Measurements from ENCODE around the gene COX19.

COX19 gene

GRCh38 chr7:997404-998395 lies 22.4 kb upstream of the COX19 start:
- Histone ChIP-seq H3K36me3 (ENCODE audit: insufficient read depth, low read length) (no peaks in the 10 kb centered on the region), H3K9ac (ENCODE audit: insufficient read length) (no peak overlapping the region), H3K9me3 (ENCODE audit: low read depth, low read length) (no peaks in the 10 kb centered on the region), H3K4me3 (no peak overlapping the region), H3K27ac (0 out of 2 replicates have a peak overlapping the region, but pooled peaks have one; percentile 19)
- no peak for DNase-seq (ENCODE audit: low read depth, low spot score)
- TF ChIP-seq FOXP2 (optimal IDR thresholded peaks at IDR 0.05; ENCODE audit: control extremely low read depth, extremely low read length, insufficient read depth) (no peak), POLR2AphosphoS5 (IDR thresholded peaks at IDR 0.05; ENCODE audit: borderline replicate concordance, low read depth, low read length) (no peak), EZH2 (IDR thresholded peaks at IDR 0.05) (no peak)

DNA sequence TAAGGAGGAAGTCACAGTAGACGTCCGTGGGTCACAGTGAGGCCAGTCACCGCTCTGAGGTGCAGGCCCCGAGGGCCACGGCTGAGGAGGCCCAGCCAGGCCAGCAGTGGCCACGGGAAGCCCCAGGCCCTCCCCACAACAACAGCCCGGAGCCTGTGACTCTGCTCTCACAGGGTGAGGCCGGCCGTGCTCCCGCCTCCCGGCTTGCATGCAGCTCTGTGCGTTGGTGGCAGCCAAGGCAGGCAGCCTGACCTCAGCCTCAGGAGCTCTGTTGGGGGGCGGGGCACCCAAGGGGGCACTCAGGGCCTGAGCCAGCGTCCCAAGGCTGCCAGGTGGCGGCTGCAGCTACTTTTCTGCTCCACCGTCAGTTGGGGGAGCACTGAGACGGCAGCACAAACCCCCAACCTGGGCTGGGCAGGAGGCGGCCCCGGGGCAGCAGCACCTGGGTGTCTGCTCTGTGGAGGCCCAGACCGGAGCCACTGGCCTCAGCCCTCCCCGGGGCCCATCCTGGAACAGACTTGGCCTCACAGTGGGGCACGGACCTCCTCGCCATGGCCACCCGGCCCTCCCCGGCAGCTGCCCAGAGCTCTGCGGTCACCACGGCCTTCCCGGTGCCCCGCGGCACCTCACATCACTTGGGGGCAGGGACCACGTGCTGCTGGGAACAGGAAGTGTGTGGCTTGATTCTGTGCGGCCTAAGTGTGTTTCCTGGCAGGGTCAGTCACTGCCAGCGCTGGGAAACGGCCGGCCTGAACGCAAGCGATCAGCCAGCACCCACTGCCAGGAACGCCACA lies 20.9 kb upstream of the COX19 start:
- no peak overlapping the region for H3K9ac ChIP-seq (ENCODE audit: insufficient read length)
- no peak for TF ChIP-seq POLR2AphosphoS5 (IDR thresholded peaks at IDR 0.05; ENCODE audit: borderline replicate concordance, low read depth, low read length)
- no peak for TF ChIP-seq EZH2 (IDR thresholded peaks at IDR 0.05)
- no peak for TF ChIP-seq FOXP2 (optimal IDR thresholded peaks at IDR 0.05; ENCODE audit: control extremely low read depth, extremely low read length, insufficient read depth)
- H3K27ac ChIP-seq, result no peak overlapping the region
- H3K4me3 ChIP-seq, result no peak overlapping the region
- DNase-seq (ENCODE audit: low read depth, low spot score), result no peak
- H3K36me3 ChIP-seq (ENCODE audit: insufficient read depth, low read length), result no peaks in the 10 kb centered on the region
- no peaks in the 10 kb centered on the region for H3K9me3 ChIP-seq (ENCODE audit: low read depth, low read length)

DNA sequence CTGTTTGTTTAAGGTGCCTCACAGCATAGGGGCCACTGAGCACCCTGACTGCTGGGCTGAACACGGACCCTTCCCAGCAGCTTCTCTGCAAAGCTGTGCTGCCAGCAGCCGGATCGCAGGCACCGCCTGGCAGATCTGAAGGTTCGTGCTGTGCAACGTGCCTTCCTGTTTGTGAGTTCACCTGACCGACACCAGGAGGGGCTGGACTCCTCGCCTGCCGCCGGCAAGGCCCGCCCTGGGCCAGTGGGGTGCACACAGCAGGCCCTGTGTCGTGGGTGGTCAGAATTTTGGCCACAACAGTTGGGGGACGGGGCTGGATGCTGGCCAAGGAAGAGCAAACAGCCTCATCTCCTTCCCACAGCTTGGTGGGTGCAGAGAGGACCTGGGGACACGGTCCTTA lies 20.2 kb upstream of the COX19 start:
- no peak for TF ChIP-seq EZH2 (IDR thresholded peaks at IDR 0.05)
- TF ChIP-seq POLR2AphosphoS5 (IDR thresholded peaks at IDR 0.05; ENCODE audit: borderline replicate concordance, low read depth, low read length), result no peak
- no peak for TF ChIP-seq FOXP2 (optimal IDR thresholded peaks at IDR 0.05; ENCODE audit: control extremely low read depth, extremely low read length, insufficient read depth)
- no peaks in the 10 kb centered on the region for H3K9me3 ChIP-seq (ENCODE audit: low read depth, low read length)
- no peak for DNase-seq (ENCODE audit: low read depth, low spot score)
- no peak overlapping the region for H3K4me3 ChIP-seq
- no peak overlapping the region for H3K9ac ChIP-seq (ENCODE audit: insufficient read length)
- H3K27ac ChIP-seq, result no peak overlapping the region
- no peaks in the 10 kb centered on the region for H3K36me3 ChIP-seq (ENCODE audit: insufficient read depth, low read length)

- no peaks in the 10 kb centered on the region for H3K36me3 ChIP-seq (ENCODE audit: insufficient read depth, low read length)
- no peak for DNase-seq (ENCODE audit: low read depth, low spot score)
- TF ChIP-seq EZH2 (IDR thresholded peaks at IDR 0.05), result no peak
- no peak for TF ChIP-seq FOXP2 (optimal IDR thresholded peaks at IDR 0.05; ENCODE audit: control extremely low read depth, extremely low read length, insufficient read depth)
- TF ChIP-seq POLR2AphosphoS5 (IDR thresholded peaks at IDR 0.05; ENCODE audit: borderline replicate concordance, low read depth, low read length), result no peak
- no peak overlapping the region for H3K4me3 ChIP-seq
- H3K27ac ChIP-seq, result no peak overlapping the region
- H3K9me3 ChIP-seq (ENCODE audit: low read depth, low read length), result no peaks in the 10 kb centered on the region
- H3K9ac ChIP-seq (ENCODE audit: insufficient read length), result no peak overlapping the region
These were observed 19.4 kb upstream of the COX19 start for GRCh38 chr7:994592-995308.

DNA sequence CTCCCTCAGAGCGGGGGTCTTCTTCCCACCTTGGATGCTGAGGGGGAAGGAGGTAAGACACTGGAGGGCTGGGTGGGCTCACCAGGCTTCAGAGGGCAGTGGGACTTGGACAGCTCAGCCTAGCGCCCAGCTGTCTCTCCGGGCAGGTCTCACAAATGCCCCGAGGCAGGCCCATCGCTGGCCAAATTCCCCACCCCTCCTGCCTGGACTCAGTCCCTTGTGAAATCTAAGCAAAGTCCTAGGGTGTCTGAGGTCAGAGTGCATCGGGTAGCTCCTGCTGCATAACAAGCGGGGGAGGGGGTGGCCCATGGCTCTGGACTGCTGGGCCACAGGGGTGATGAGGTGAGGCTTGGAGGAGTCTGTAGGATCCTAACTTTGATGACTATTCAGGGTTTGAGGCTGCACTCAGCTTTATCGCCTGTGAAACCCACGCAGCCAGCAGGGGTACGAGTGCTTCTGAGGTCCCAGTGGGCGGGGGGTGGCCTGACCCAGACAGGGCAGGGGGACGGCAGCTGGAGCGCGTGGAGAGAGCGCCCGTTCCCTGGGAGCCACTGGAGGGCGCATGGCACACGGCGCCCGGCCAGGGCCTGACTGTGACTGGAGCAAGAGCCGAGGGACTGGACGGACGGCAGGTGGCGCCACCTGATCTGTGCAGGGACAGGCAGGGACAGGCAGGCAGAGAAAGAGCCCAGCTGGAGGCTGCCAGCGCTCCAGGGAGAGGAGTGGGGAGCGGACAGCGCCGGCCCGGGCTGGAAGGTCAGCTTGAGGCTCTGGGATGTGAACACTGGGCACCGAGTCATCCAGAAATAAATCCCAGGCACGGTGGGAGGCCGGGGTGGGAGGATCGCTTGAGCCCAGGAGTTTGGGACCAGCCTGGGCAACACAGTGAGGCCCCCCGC lies 17.6 kb upstream of the COX19 start:
- no peak for DNase-seq (ENCODE audit: low read depth, low spot score)
- H3K36me3 ChIP-seq (ENCODE audit: insufficient read depth, low read length), result no peaks in the 10 kb centered on the region
- TF ChIP-seq POLR2AphosphoS5 (IDR thresholded peaks at IDR 0.05; ENCODE audit: borderline replicate concordance, low read depth, low read length) (no peak), EZH2 (IDR thresholded peaks at IDR 0.05) (no peak), FOXP2 (optimal IDR thresholded peaks at IDR 0.05; ENCODE audit: control extremely low read depth, extremely low read length, insufficient read depth) (no peak)
- H3K9me3 ChIP-seq (ENCODE audit: low read depth, low read length), result no peaks in the 10 kb centered on the region
- no peak overlapping the region for H3K9ac ChIP-seq (ENCODE audit: insufficient read length)
- no peak overlapping the region for H3K27ac ChIP-seq
- H3K4me3 ChIP-seq, result no peak overlapping the region

DNA sequence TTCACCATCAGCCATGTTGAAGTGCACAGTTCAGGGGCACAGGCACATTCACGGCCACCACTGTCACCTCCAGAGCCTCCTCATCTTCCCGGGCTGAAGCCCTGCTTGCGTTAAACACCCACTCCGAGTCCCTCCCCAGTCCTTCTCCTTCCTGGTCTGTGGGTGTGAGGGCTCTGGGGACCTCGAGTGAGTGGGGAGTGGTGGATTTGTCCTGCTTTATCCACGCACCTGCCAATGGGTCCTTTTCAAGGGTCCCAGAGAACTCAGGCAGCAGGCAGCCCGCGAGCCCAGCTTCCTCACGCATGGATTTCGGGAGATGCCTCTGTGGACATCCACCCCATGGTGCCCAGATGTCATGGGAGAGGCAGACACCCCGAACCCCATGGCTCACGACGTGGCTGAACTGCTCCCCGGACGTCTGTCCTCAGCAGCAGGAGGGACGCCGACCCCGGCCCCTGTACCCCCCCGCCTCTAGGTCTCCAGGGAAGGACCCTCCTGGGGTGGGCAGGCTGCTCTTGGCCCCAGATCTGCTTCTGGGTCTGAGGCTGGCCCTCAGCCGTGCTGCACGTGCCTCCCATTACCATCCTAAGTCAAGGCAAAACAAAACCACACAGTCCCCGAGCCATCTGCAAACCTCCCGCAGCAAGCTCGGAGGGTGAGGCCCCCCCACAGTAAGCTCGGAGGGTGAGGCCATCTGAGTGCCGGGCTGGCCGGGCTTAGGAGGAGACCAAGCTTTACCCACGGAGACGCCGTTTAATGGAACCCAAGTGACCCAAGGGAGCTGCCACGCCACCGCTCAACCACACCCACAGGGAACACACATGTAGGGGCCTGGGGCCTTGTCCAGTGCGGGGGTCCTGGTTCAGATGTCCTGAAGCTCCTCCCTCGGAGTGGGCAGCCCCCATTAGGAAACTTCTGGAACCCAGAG lies 16.6 kb upstream of the COX19 start:
- no peak overlapping the region for H3K4me3 ChIP-seq
- no peaks in the 10 kb centered on the region for H3K9me3 ChIP-seq (ENCODE audit: low read depth, low read length)
- H3K27ac ChIP-seq, result no peak overlapping the region
- TF ChIP-seq FOXP2 (optimal IDR thresholded peaks at IDR 0.05; ENCODE audit: control extremely low read depth, extremely low read length, insufficient read depth) (no peak), POLR2AphosphoS5 (IDR thresholded peaks at IDR 0.05; ENCODE audit: borderline replicate concordance, low read depth, low read length) (no peak), EZH2 (IDR thresholded peaks at IDR 0.05) (no peak)
- no peak for DNase-seq (ENCODE audit: low read depth, low spot score)
- no peaks in the 10 kb centered on the region for H3K36me3 ChIP-seq (ENCODE audit: insufficient read depth, low read length)
- H3K9ac ChIP-seq (ENCODE audit: insufficient read length), result no peak overlapping the region
